Neuron (in vitro differentiated cells): ENCODE data around the gene ZNF277.

Experiments used
- H2AFZ ChIP-seq: one replicate; pipeline ENCODE4 v1.6.1; 2013; ENCODE audit warnings: low read depth, mild to moderate bottlenecking, inconsistent platforms, low read length, moderate library complexity
- H3K27me3 ChIP-seq: one replicate; pipeline ENCODE4 v1.6.1; 2013; ENCODE audit warnings: low read length; ENCODE audit not compliant: insufficient read depth
- H3K36me3 ChIP-seq: one replicate; pipeline ENCODE4 v1.6.1; 2013; ENCODE audit warnings: low read length; ENCODE audit not compliant: insufficient read depth
- H3K4me1 ChIP-seq: one replicate; pipeline ENCODE4 v1.6.1; 2013; ENCODE audit warnings: low read length; ENCODE audit not compliant: insufficient read depth
- H3K4me3 ChIP-seq: 2 replicates; pipeline ENCODE4 v1.5.1; 2013; ENCODE audit warnings: mild to moderate bottlenecking, low read length, moderate library complexity
- H3K9me3 ChIP-seq: one replicate; pipeline ENCODE4 v1.6.1; 2013; ENCODE audit warnings: low read length

ZNF277 gene

GRCh38 chr7:112254709-112255387, 48.4 kb downstream of the ZNF277 start:
- no peaks in the 10 kb centered on the region for H3K9me3 ChIP-seq
- H2AFZ ChIP-seq = no peak overlapping the region
- H3K36me3 ChIP-seq = no peaks in the 10 kb centered on the region
- H3K4me1 ChIP-seq = peaks cover 23% of the 10 kb centered on the region
- no peaks in the 10 kb centered on the region for H3K27me3 ChIP-seq
- H3K4me3 ChIP-seq = no peak overlapping the region

GRCh38 chr7:112255388-112255720, 48.9 kb downstream of the ZNF277 start:
- Histone ChIP-seq H3K4me3 (no peak overlapping the region), H3K36me3 (no peaks in the 10 kb centered on the region), H3K27me3 (no peaks in the 10 kb centered on the region), H3K4me1 (peaks cover 23% of the 10 kb centered on the region), H3K9me3 (no peaks in the 10 kb centered on the region), H2AFZ (no peak overlapping the region)

- Histone ChIP-seq H3K9me3 (no peaks in the 10 kb centered on the region), H3K36me3 (no peaks in the 10 kb centered on the region), H3K4me3 (no peak overlapping the region), H3K4me1 (peaks cover 23% of the 10 kb centered on the region), H3K27me3 (no peaks in the 10 kb centered on the region), H2AFZ (no peak overlapping the region)
These were observed 50.6 kb downstream of the ZNF277 start for GRCh38 chr7:112257073-112257472.

GRCh38 chr7:112260911-112261310, 54.4 kb downstream of the ZNF277 start:
- Histone ChIP-seq H3K36me3 (no peaks in the 10 kb centered on the region), H3K27me3 (no peaks in the 10 kb centered on the region), H3K9me3 (no peaks in the 10 kb centered on the region), H3K4me1 (peaks cover 12% of the 10 kb centered on the region), H2AFZ (no peak overlapping the region), H3K4me3 (no peak overlapping the region)

GRCh38 chr7:112262036-112262435, 55.5 kb downstream of the ZNF277 start:
- Histone ChIP-seq H3K4me1 (peaks cover 16% of the 10 kb centered on the region), H3K36me3 (no peaks in the 10 kb centered on the region), H2AFZ (no peak overlapping the region), H3K27me3 (no peaks in the 10 kb centered on the region), H3K9me3 (no peaks in the 10 kb centered on the region), H3K4me3 (no peak overlapping the region)

GRCh38 chr7:112262855-112263487, 56.5 kb downstream of the ZNF277 start:
- H3K9me3 ChIP-seq = no peaks in the 10 kb centered on the region
- H3K27me3 ChIP-seq = no peaks in the 10 kb centered on the region
- H3K36me3 ChIP-seq = no peaks in the 10 kb centered on the region
- H3K4me3 ChIP-seq = no peak overlapping the region
- no peak overlapping the region for H2AFZ ChIP-seq
- H3K4me1 ChIP-seq = peaks cover 16% of the 10 kb centered on the region

- Histone ChIP-seq H3K36me3 (no peaks in the 10 kb centered on the region), H3K4me3 (no peak overlapping the region), H3K27me3 (no peaks in the 10 kb centered on the region)
These were observed 57.0 kb downstream of the ZNF277 start for GRCh38 chr7:112263519-112263918.

GRCh38 chr7:112266141-112266540, 59.6 kb downstream of the ZNF277 start:
- Histone ChIP-seq H2AFZ (no peak overlapping the region), H3K9me3 (no peaks in the 10 kb centered on the region), H3K27me3 (no peaks in the 10 kb centered on the region), H3K4me1 (peaks cover 16% of the 10 kb centered on the region), H3K36me3 (no peaks in the 10 kb centered on the region), H3K4me3 (no peak overlapping the region)

More at GRCh38 chr7:112263519-112263918, 57.0 kb downstream of the ZNF277 start:
- H2AFZ ChIP-seq = no peak overlapping the region
- peaks cover 16% of the 10 kb centered on the region for H3K4me1 ChIP-seq
- no peaks in the 10 kb centered on the region for H3K9me3 ChIP-seq

GRCh38 chr7:112266595-112267270, 60.2 kb downstream of the ZNF277 start:
- Histone ChIP-seq H3K4me1 (peaks cover 16% of the 10 kb centered on the region), H2AFZ (no peak overlapping the region), H3K4me3 (no peak overlapping the region), H3K27me3 (no peaks in the 10 kb centered on the region), H3K9me3 (no peaks in the 10 kb centered on the region), H3K36me3 (no peaks in the 10 kb centered on the region)

- Histone ChIP-seq H3K4me3 (no peak overlapping the region), H3K36me3 (no peaks in the 10 kb centered on the region), H2AFZ (no peak overlapping the region), H3K9me3 (no peaks in the 10 kb centered on the region), H3K27me3 (no peaks in the 10 kb centered on the region), H3K4me1 (peaks cover 13% of the 10 kb centered on the region)
These were observed 61.6 kb downstream of the ZNF277 start for GRCh38 chr7:112267944-112268691.

GRCh38 chr7:112271162-112271561, 64.7 kb downstream of the ZNF277 start:
- Histone ChIP-seq H3K36me3 (no peaks in the 10 kb centered on the region), H3K4me1 (peaks cover 4% of the 10 kb centered on the region), H2AFZ (no peak overlapping the region), H3K4me3 (no peak overlapping the region), H3K9me3 (no peaks in the 10 kb centered on the region), H3K27me3 (no peaks in the 10 kb centered on the region)

GRCh38 chr7:112272921-112273561, 66.5 kb downstream of the ZNF277 start:
- Histone ChIP-seq H2AFZ (no peak overlapping the region), H3K9me3 (no peaks in the 10 kb centered on the region)

More at GRCh38 chr7:112272921-112273561, 66.5 kb downstream of the ZNF277 start:
- no peaks in the 10 kb centered on the region for H3K27me3 ChIP-seq
- H3K36me3 ChIP-seq = no peaks in the 10 kb centered on the region
- no peak overlapping the region for H3K4me3 ChIP-seq
- no peaks in the 10 kb centered on the region for H3K4me1 ChIP-seq
